ENCODE measurements around the gene HDX. TPM values are rescaled to one million over a fixed set of nuclear protein-coding genes. Genes with fewer than 3 reads are reported as not detected.

HDX gene
- total RNA-seq, 2 donors from 2014 or later = 2.3 to 2.7 TPM

DNA sequence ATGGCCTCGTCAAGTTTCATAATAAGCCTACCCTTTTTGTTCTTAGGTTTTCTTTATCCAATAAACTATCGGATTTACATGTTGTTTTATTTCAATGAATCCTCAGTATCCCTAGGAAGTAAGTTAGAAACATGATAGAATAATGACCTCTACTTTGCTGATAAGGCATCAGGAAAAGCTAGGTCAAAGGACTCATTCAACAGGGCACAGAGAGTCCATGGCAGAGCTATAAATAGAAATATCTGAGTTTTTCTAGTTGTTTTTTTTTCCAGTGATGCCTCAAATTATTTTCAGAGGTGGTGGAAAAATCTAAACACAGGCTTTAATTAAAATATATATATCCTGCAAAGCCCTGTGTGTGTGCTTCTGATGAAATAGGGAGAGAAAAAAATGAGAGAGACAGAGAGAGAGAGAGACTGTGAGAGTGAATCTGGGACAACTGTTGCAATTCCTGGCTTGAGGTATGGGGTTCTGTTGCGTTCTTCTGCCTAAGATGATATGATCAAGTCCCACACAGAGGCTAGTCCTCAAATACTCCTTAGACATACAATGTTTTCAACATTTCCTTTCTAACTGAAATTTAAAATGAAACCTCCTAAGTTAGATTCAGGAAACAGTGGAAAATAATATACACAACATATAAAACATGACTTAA is 139.9 kb downstream of the HDX start:
- Histone ChIP-seq H3K27me3 (no peaks in the 10 kb centered on the region), H3K4me1 (no peaks in the 10 kb centered on the region), H3K27ac (no peak overlapping the region), H3K9ac (ENCODE audit: low read depth in 2 of 2, low read length in 2 of 2) (no peak overlapping the region), H3K9me3 (no peaks in the 10 kb centered on the region), H3K36me3 (no peaks in the 10 kb centered on the region), H3K4me3 (no peak overlapping the region)
- DNase-seq = no peak
- intact Hi-C loops (cut with DNase I) = no loop called here
- TF ChIP-seq, protein P1, sequence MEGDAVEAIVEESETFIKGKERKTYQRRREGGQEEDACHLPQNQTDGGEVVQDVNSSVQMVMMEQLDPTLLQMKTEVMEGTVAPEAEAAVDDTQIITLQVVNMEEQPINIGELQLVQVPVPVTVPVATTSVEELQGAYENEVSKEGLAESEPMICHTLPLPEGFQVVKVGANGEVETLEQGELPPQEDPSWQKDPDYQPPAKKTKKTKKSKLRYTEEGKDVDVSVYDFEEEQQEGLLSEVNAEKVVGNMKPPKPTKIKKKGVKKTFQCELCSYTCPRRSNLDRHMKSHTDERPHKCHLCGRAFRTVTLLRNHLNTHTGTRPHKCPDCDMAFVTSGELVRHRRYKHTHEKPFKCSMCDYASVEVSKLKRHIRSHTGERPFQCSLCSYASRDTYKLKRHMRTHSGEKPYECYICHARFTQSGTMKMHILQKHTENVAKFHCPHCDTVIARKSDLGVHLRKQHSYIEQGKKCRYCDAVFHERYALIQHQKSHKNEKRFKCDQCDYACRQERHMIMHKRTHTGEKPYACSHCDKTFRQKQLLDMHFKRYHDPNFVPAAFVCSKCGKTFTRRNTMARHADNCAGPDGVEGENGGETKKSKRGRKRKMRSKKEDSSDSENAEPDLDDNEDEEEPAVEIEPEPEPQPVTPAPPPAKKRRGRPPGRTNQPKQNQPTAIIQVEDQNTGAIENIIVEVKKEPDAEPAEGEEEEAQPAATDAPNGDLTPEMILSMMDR (IDR thresholded peaks at IDR 0.05) = no peak

DNA sequence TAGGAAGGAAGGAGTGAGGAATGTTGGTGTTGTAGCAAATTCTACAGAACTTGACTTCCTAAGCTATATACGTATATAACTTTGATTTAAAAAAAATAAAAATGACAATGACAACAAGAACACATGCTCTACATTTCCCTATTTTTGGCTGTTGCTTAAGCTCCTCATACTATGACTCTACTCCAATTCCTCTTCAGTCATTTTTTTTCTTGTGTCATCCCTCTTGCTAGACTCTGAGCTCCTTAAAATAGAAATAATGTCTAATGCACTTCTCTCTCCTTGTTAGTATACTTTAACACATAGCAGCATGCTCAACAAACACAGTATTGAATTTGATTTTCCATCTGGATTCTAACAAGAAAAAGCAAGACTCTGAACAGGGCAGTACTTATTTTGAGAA is 144.0 kb downstream of the HDX start:
- no peak overlapping the region for H3K27ac ChIP-seq
- TF ChIP-seq, protein P1 (IDR thresholded peaks at IDR 0.05) = no peak
- DNase-seq = no peak
- H3K27me3 ChIP-seq = no peaks in the 10 kb centered on the region
- no peaks in the 10 kb centered on the region for H3K36me3 ChIP-seq
- intact Hi-C loops (cut with DNase I) = no loop called here
- H3K4me3 ChIP-seq = no peak overlapping the region
- H3K4me1 ChIP-seq = no peaks in the 10 kb centered on the region
- H3K9me3 ChIP-seq = no peaks in the 10 kb centered on the region
- H3K9ac ChIP-seq (ENCODE audit: low read depth in 2 of 2, low read length in 2 of 2) = no peak overlapping the region

DNA sequence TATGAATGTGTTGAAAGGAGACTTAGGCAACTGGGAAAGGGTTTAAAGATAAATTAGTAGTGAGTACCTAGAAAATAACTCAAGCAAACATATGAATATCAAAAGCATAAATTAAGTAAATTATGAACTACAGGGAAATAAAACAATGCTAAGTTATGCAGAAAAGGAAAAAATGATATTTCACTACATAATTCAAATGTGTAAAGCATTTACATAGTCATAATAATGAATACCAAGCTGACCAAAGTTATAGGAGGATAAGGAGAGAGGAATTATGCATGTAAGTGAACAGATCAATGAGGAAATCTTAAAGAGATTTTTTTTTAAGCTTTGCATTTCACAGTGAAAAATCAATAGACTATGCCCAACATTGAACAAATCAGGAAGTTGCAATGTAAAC is 145.0 kb downstream of the HDX start:
- TF ChIP-seq, protein P1 (IDR thresholded peaks at IDR 0.05) = no peak
- intact Hi-C loops (cut with DNase I) = no loop called here
- Histone ChIP-seq H3K4me1 (no peaks in the 10 kb centered on the region), H3K4me3 (no peak overlapping the region), H3K9ac (ENCODE audit: low read depth in 2 of 2, low read length in 2 of 2) (no peak overlapping the region), H3K36me3 (no peaks in the 10 kb centered on the region), H3K9me3 (no peaks in the 10 kb centered on the region), H3K27me3 (no peaks in the 10 kb centered on the region), H3K27ac (no peak overlapping the region)
- no peak for DNase-seq

DNA sequence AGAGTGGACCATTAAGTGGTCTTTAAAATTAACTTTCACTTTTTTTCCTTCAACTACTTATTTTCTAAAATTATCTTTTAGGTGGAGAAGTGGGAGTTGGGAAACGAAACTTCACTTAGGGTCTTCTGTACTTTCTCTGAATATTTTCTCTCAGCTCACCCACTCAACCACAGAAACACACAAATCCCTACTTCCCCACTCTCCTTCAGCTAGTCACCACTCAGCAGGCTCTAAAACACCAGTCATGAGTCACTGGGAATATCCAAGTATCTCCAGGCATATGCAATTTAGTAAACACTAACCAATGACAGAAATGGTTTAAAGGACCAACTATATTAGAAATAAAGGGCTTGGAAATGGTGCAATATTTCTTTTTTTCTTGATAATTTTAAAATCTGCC is 161.3 kb downstream of the HDX start:
- Histone ChIP-seq H3K4me1 (no peaks in the 10 kb centered on the region), H3K27me3 (no peaks in the 10 kb centered on the region), H3K4me3 (no peak overlapping the region), H3K27ac (no peak overlapping the region), H3K9me3 (no peaks in the 10 kb centered on the region), H3K36me3 (no peaks in the 10 kb centered on the region), H3K9ac (ENCODE audit: low read depth in 2 of 2, low read length in 2 of 2) (no peak overlapping the region)
- intact Hi-C loops (cut with DNase I) = no loop called here
- TF ChIP-seq, protein P1 (IDR thresholded peaks at IDR 0.05) = no peak
- no peak for DNase-seq

DNA sequence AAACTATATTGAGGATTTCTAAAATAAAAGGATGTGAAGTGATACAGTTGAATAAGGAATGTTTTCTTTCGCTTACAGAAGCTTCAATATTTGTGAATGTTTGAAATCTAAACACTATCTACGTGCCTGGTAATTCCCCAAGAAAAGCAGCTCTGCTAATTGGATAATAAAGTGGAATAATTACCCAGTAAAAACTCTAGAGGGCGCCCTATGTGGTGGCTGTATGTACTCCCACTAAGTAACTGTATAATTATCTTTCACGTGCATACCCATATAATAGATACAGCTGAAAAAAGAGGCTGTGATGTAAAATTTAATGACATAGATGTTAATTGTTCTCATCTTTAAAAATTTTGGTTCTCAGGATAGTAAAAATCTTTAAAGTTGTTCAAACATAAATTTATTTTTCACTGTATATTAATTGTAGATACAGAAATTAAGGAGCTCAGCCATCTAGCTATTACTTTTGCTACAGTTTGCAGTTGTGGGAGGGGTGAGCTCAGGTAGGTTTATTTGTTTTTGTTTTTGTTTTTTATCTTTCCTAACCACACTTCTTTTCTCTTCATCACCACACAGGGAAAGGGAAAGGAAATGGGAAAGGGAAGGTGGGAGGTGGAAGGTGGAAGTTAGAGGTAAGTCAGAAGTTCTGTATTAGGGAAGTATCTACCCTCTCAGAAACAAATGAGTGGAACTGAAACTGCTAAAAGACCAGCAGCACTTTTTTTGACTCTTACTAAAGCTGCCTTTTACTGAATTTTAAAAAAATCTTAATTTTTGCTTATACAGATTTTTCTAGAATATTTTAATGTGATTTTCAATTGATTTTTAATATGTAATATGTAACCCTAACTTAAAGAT is 162.5 kb downstream of the HDX start:
- H3K27ac ChIP-seq = no peak overlapping the region
- H3K9ac ChIP-seq (ENCODE audit: low read depth in 2 of 2, low read length in 2 of 2) = no peak overlapping the region
- TF ChIP-seq, protein P1 (IDR thresholded peaks at IDR 0.05) = peak; percentile 66
- H3K4me3 ChIP-seq = no peak overlapping the region
- no peaks in the 10 kb centered on the region for H3K9me3 ChIP-seq
- H3K36me3 ChIP-seq = no peaks in the 10 kb centered on the region
- H3K4me1 ChIP-seq = no peaks in the 10 kb centered on the region
- DNase-seq = no peak
- intact Hi-C loops (cut with DNase I) = no loop called here
- no peaks in the 10 kb centered on the region for H3K27me3 ChIP-seq

Measured in colonic mucosa (tissue), 4 donors.